Fibroblast of skin of left biceps (primary cell): ENCODE measurements around the gene OR6C76.
"Not testable (repeated sequence)": the region's sequence is repeated elsewhere in the genome, so short reads cannot be mapped to it uniquely, and the experiment has no call there.

Experiments
- DNase-seq, 2 experiments: peaks; one replicate each; pipeline ENCODE4 v3.0.0-alpha.2; 2013; ENCODE audit warnings: low read depth in 2 of 2

The OR6C76 gene

GRCh38 chr12:55425954-55426353 lies at the start of gene OR6C76:
Gene OR6C76, plus strand, starts transcription at chr12:55426254. Its CDS starts 0 bp downstream, at chr12:55426254.
- no peak for DNase-seq

GRCh38 chr12:55385891-55386290 lies 40.2 kb upstream of the OR6C76 start:
- DNase-seq: no peak

- no peak for DNase-seq
Observed at GRCh38 chr12:55392032-55392795, 33.8 kb upstream of the OR6C76 start.

- no peak for DNase-seq
Observed at GRCh38 chr12:55396326-55396725, 29.7 kb upstream of the OR6C76 start.

- no peak for DNase-seq
Observed at GRCh38 chr12:55400229-55400628, 25.8 kb upstream of the OR6C76 start, which contains the start of gene OR6C65. Gene OR6C65, plus strand, starts transcription at chr12:55400529. Its CDS starts 0 bp downstream, at chr12:55400529.

GRCh38 chr12:55407866-55408265 lies 18.2 kb upstream of the OR6C76 start:
- no peak for DNase-seq

GRCh38 chr12:55409133-55409532 lies 16.9 kb upstream of the OR6C76 start:
- DNase-seq: not testable (repeated sequence)

GRCh38 chr12:55412138-55412537 lies 13.9 kb upstream of the OR6C76 start:
- DNase-seq: not testable (repeated sequence)

GRCh38 chr12:55413498-55414388 lies 12.3 kb upstream of the OR6C76 start:
- not testable (repeated sequence) for DNase-seq

- DNase-seq: not testable (repeated sequence)
Observed at GRCh38 chr12:55414396-55414823, 11.6 kb upstream of the OR6C76 start.

- not testable (repeated sequence) for DNase-seq
Observed at GRCh38 chr12:55414889-55415288, 11.2 kb upstream of the OR6C76 start.

- no peak for DNase-seq
Observed at GRCh38 chr12:55416961-55417360, 9.1 kb upstream of the OR6C76 start.

- no peak for DNase-seq
Observed at GRCh38 chr12:55420307-55420962, 5.6 kb upstream of the OR6C76 start.

GRCh38 chr12:55428331-55429243 lies 2.5 kb downstream of the OR6C76 start:
- no peak for DNase-seq

GRCh38 chr12:55441233-55441632 lies 15.2 kb downstream of the OR6C76 start:
- not testable (repeated sequence) for DNase-seq

- DNase-seq: no peak
Observed at GRCh38 chr12:55443776-55444175, 17.7 kb downstream of the OR6C76 start, which contains the start of gene OR6C2. Gene OR6C2, plus strand, starts transcription at chr12:55444076. Its CDS starts 8,138 bp downstream, at chr12:55452214.

- no peak for DNase-seq
Observed at GRCh38 chr12:55445357-55445756, 19.3 kb downstream of the OR6C76 start.

GRCh38 chr12:55446326-55446725 lies 20.3 kb downstream of the OR6C76 start:
- no peak for DNase-seq

GRCh38 chr12:55448825-55449224 lies 22.8 kb downstream of the OR6C76 start:
- no peak for DNase-seq

- not testable (repeated sequence) for DNase-seq
Observed at GRCh38 chr12:55464926-55465325, 38.9 kb downstream of the OR6C76 start.

GRCh38 chr12:55467836-55468235 lies 41.8 kb downstream of the OR6C76 start:
- no peak for DNase-seq
